ENCODE measurements around the gene TMEM131L. TPM values are rescaled to one million over a fixed set of nuclear protein-coding genes. Genes with fewer than 3 reads are reported as not detected.

TMEM131L gene
- total RNA-seq, 3 donors from 2014 or later (not counting 1 experiment from before 2014, with no cell fraction given) = 67.8 to 105 (median 71.1) TPM

- Mint-ChIP-seq H3K4me3 (peak overlapping the region; percentile 87), H3K27ac (peak overlapping the region; percentile 90 to 92), H3K4me1 (peaks cover 82 to 86% of the 10 kb centered on the region in 2 donors), H3K36me3 (no peaks in the 10 kb centered on the region), H3K9me3 (no peaks in the 10 kb centered on the region), H3K27me3 (ENCODE audit: low read depth in 2 of 2) (no peaks in the 10 kb centered on the region)
- H3K4me1 ChIP-seq (ENCODE audit: control insufficient read depth, insufficient read depth, low read length) = peaks cover 43% of the 10 kb centered on the region
- H3K4me3 ChIP-seq (ENCODE audit: low read length) = no peak overlapping the region
- no peak for TF ChIP-seq CTCF (IDR thresholded peaks at IDR 0.05)
- H3K27me3 ChIP-seq (ENCODE audit: control insufficient read depth, insufficient read depth, low read length) = no peaks in the 10 kb centered on the region
- H3K36me3 ChIP-seq (ENCODE audit: control insufficient read depth, insufficient read depth, low read length) = peaks cover 13% of the 10 kb centered on the region
- H3K9me3 ChIP-seq (ENCODE audit: control insufficient read depth, insufficient read depth, low read length) = no peaks in the 10 kb centered on the region
- DNase-seq (no peak), ATAC-seq (no peak)
- 91% methylated on average over 8 of the region's 8 CpGs for WGBS (ENCODE audit: insufficient coverage)
- H3K27ac ChIP-seq (ENCODE audit: low read length) = peak overlapping the region; percentile 20
- intact Hi-C loops (cut with micrococcal nuclease) = no loop called here
Measured at GRCh38 chr4:153518001-153518400, 51.8 kb downstream of the TMEM131L start.

- Mint-ChIP-seq H3K27ac (peak overlapping the region; percentile 90 to 92), H3K9me3 (no peaks in the 10 kb centered on the region), H3K4me1 (peaks cover 82 to 86% of the 10 kb centered on the region in 2 donors), H3K27me3 (ENCODE audit: low read depth in 2 of 2) (no peaks in the 10 kb centered on the region), H3K36me3 (no peaks in the 10 kb centered on the region), H3K4me3 (peak overlapping the region; percentile 87)
- H3K36me3 ChIP-seq (ENCODE audit: control insufficient read depth, insufficient read depth, low read length) = peaks cover 13% of the 10 kb centered on the region
- peaks cover 51% of the 10 kb centered on the region for H3K4me1 ChIP-seq (ENCODE audit: control insufficient read depth, insufficient read depth, low read length)
- 71% methylated on average over 8 of the region's 10 CpGs for WGBS (ENCODE audit: insufficient coverage)
- intact Hi-C loops (cut with micrococcal nuclease) = no loop called here
- no peaks in the 10 kb centered on the region for H3K9me3 ChIP-seq (ENCODE audit: control insufficient read depth, insufficient read depth, low read length)
- ATAC-seq (no peak), DNase-seq (peak in 1 of 2 donors; percentile 62)
- H3K27me3 ChIP-seq (ENCODE audit: control insufficient read depth, insufficient read depth, low read length) = no peaks in the 10 kb centered on the region
- TF ChIP-seq CTCF (IDR thresholded peaks at IDR 0.05) = no peak
- H3K4me3 ChIP-seq (ENCODE audit: low read length) = no peak overlapping the region
- peak overlapping the region; percentile 20 for H3K27ac ChIP-seq (ENCODE audit: low read length)
Measured at GRCh38 chr4:153518637-153519389, 52.7 kb downstream of the TMEM131L start.

GRCh38 chr4:153519687-153520086 is 53.5 kb downstream of the TMEM131L start:
- no peaks in the 10 kb centered on the region for H3K36me3 Mint-ChIP-seq
- H3K27me3 Mint-ChIP-seq (ENCODE audit: low read depth in 2 of 2) = no peaks in the 10 kb centered on the region
- peaks cover 58% of the 10 kb centered on the region for H3K4me1 ChIP-seq (ENCODE audit: control insufficient read depth, insufficient read depth, low read length)
- no peaks in the 10 kb centered on the region for H3K9me3 ChIP-seq (ENCODE audit: control insufficient read depth, insufficient read depth, low read length)
- peaks cover 85 to 86% of the 10 kb centered on the region in 2 donors for H3K4me1 Mint-ChIP-seq
- ATAC-seq (no peak), DNase-seq (no peak)
- no peak for TF ChIP-seq CTCF (IDR thresholded peaks at IDR 0.05)
- no peaks in the 10 kb centered on the region for H3K27me3 ChIP-seq (ENCODE audit: control insufficient read depth, insufficient read depth, low read length)
- no peak overlapping the region for H3K4me3 ChIP-seq (ENCODE audit: low read length)
- peaks cover 13% of the 10 kb centered on the region for H3K36me3 ChIP-seq (ENCODE audit: control insufficient read depth, insufficient read depth, low read length)
- no CpG with 5 or more reads among the region's 1 CpG for WGBS (ENCODE audit: insufficient coverage)
- H3K4me3 Mint-ChIP-seq = peak overlapping the region; percentile 87
- H3K9me3 Mint-ChIP-seq = no peaks in the 10 kb centered on the region
- peak overlapping the region; percentile 90 to 92 for H3K27ac Mint-ChIP-seq
- H3K27ac ChIP-seq (ENCODE audit: low read length) = no peak overlapping the region
- intact Hi-C loops (cut with micrococcal nuclease) = loop anchor here (5.0 kb wide), 1 partner anchor 82 kb away; no protein-coding TSS in a partner anchor
